HepG2 (cell line): Measurements from ENCODE around the gene SMARCA5. TPM values are rescaled to one million over a fixed set of nuclear protein-coding genes. Genes with fewer than 3 reads are reported as not detected.

Source experiments
- CC2D1A ChIP-seq: sonication (generic); formaldehyde crosslinking; IDR thresholded peaks from 2 replicates; pipeline ENCODE4 v1.8.1; 2023; ENCODE audit warnings: mild to moderate bottlenecking, missing genetic modification reagents
- ELF4 ChIP-seq: sonication (generic); formaldehyde crosslinking; IDR thresholded peaks from 2 replicates; pipeline ENCODE4 v1.5.0; 2020; ENCODE audit warnings: missing genetic modification reagents, mild to moderate bottlenecking, moderate library complexity, borderline replicate concordance
- HNF4A ChIP-seq: sonication (generic); formaldehyde crosslinking; IDR thresholded peaks from 2 replicates; pipeline ENCODE4 v1.4.0; 2020; ENCODE audit warnings: missing genetic modification reagents
- JARID2 ChIP-seq: sonication (generic); formaldehyde crosslinking; IDR thresholded peaks from 2 replicates; pipeline ENCODE4 v1.8.1; 2023; ENCODE audit warnings: missing genetic modification reagents, inconsistent platforms; ENCODE audit not compliant: insufficient replicate concordance
- MAFG ChIP-seq: sonication (generic); formaldehyde crosslinking; IDR thresholded peaks from 2 replicates; pipeline ENCODE4 v1.5.1; 2020; ENCODE audit warnings: mild to moderate bottlenecking, missing genetic modification reagents
- MEF2D ChIP-seq: sonication (generic); formaldehyde crosslinking; IDR thresholded peaks from 2 replicates; pipeline ENCODE4 v1.5.1; 2020; ENCODE audit warnings: mild to moderate bottlenecking, missing genetic modification reagents
- MYPOP ChIP-seq: sonication (generic); formaldehyde crosslinking; IDR thresholded peaks from 2 replicates; pipeline ENCODE4 v1.8.1; 2023; ENCODE audit warnings: mild to moderate bottlenecking, moderate library complexity, missing genetic modification reagents
- NAIF1 ChIP-seq: sonication (generic); formaldehyde crosslinking; IDR thresholded peaks from 2 replicates; pipeline ENCODE4 v1.5.0; 2020; ENCODE audit warnings: mild to moderate bottlenecking, missing genetic modification reagents, borderline replicate concordance
- PHF5A ChIP-seq: IDR thresholded peaks from one replicate; pipeline ENCODE4 v1.6.1; 2018; ENCODE audit warnings: low read depth, missing genetic modification reagents; ENCODE audit not compliant: unreplicated experiment
- POLR2A ChIP-seq, 2 experiments: IDR thresholded peaks; 2 replicates each; pipeline ENCODE4 v1.6.1; 2011; ENCODE audit warnings: low read depth in 2 of 2, low read length in 2 of 2, mild to moderate bottlenecking in 1 of 2, moderate library complexity in 1 of 2; ENCODE audit not compliant: insufficient read depth in 1 of 2
- RARG ChIP-seq: sonication (generic); formaldehyde crosslinking; IDR thresholded peaks from 2 replicates; pipeline ENCODE4 v1.4.0; 2020; ENCODE audit warnings: low read depth, mild to moderate bottlenecking, missing genetic modification reagents
- TRIM22 ChIP-seq: fragments of 450-650 bp; IDR thresholded peaks from 2 replicates; pipeline ENCODE4 v1.6.1; 2017
- XBP1 ChIP-seq: sonication (generic); formaldehyde crosslinking; IDR thresholded peaks from 2 replicates; pipeline ENCODE4 v1.5.0; 2020; ENCODE audit warnings: missing genetic modification reagents
- ZFY ChIP-seq: sonication (generic); formaldehyde crosslinking; IDR thresholded peaks from 2 replicates; pipeline ENCODE4 v1.4.0; 2020; ENCODE audit warnings: missing genetic modification reagents
- ZNF263 ChIP-seq: sonication (generic); formaldehyde crosslinking; IDR thresholded peaks from 2 replicates; pipeline ENCODE4 v1.4.0; 2020; ENCODE audit warnings: missing genetic modification reagents
- ZNF282 ChIP-seq: fragments of 450-650 bp; IDR thresholded peaks from 2 replicates; pipeline ENCODE4 v1.6.1; 2018; ENCODE audit not compliant: partially characterized antibody
- ZNF44 ChIP-seq: sonication (generic); formaldehyde crosslinking; IDR thresholded peaks from 2 replicates; pipeline ENCODE4 v1.5.1; 2020; ENCODE audit warnings: mild to moderate bottlenecking, missing genetic modification reagents
- ZNF572 ChIP-seq: sonication (generic); formaldehyde crosslinking; IDR thresholded peaks from 2 replicates; pipeline ENCODE4 v1.5.1; 2020; ENCODE audit warnings: mild to moderate bottlenecking, missing genetic modification reagents
- ZNF782 ChIP-seq: sonication (generic); formaldehyde crosslinking; IDR thresholded peaks from 2 replicates; pipeline ENCODE4 v1.4.0; 2020; ENCODE audit warnings: missing genetic modification reagents, mild to moderate bottlenecking, borderline replicate concordance
- ZNF83 ChIP-seq: sonication (generic); formaldehyde crosslinking; IDR thresholded peaks from 2 replicates; pipeline ENCODE4 v1.4.0; 2020; ENCODE audit warnings: missing genetic modification reagents, mild to moderate bottlenecking, borderline replicate concordance
- ZZZ3 ChIP-seq: sonication (generic); formaldehyde crosslinking; IDR thresholded peaks from 2 replicates; pipeline ENCODE4 v1.4.0; 2020; ENCODE audit warnings: missing genetic modification reagents, mild to moderate bottlenecking, borderline replicate concordance
- polyA plus RNA-seq, 8 experiments: library from polyadenylated mRNA; depleted of rRNA in 3 of 8; stranded (reverse) in 7 of 8; unstranded in 1 of 8; fragments of >200 nt; fragmentation: Illumina TruSeq in 4 of 8; extraction: Trizol in 4 of 8; gene quantifications; 2 replicates each; pipeline versions ENCODE4 v1.2.1 to v1.2.3, GENCODE V29; 2011 to 2016; ENCODE audit warnings: low read depth in 4 of 8, missing spikeins in 1 of 8, mixed read lengths in 1 of 8; ENCODE audit not compliant: insufficient read depth in 1 of 8
- total RNA-seq, 5 experiments: library from RNA; depleted of rRNA; stranded (reverse); fragments of >200 nt; fragmentation: Illumina TruSeq; extraction: Trizol; gene quantifications; 2 replicates each; pipeline ENCODE4 v1.2.3, GENCODE V29; 2016; ENCODE audit warnings: low read depth in 1 of 5
- TF ChIP-seq, protein P1 (sequence below): sonication (generic); formaldehyde crosslinking; IDR thresholded peaks from 2 replicates; pipeline ENCODE4 v1.5.0; 2020; ENCODE audit warnings: missing genetic modification reagents, mild to moderate bottlenecking, borderline replicate concordance
- TF ChIP-seq, protein P2 (sequence below): IDR thresholded peaks from 2 replicates; pipeline ENCODE4 v1.6.1; 2016; ENCODE audit warnings: control low read depth

SMARCA5 gene
- total and polyA plus RNA-seq, 2 of the 13 experiments (the other 11 are each of a cell fraction or from before 2014, with no cell fraction given) = 7.0 to 37.5 TPM

DNA sequence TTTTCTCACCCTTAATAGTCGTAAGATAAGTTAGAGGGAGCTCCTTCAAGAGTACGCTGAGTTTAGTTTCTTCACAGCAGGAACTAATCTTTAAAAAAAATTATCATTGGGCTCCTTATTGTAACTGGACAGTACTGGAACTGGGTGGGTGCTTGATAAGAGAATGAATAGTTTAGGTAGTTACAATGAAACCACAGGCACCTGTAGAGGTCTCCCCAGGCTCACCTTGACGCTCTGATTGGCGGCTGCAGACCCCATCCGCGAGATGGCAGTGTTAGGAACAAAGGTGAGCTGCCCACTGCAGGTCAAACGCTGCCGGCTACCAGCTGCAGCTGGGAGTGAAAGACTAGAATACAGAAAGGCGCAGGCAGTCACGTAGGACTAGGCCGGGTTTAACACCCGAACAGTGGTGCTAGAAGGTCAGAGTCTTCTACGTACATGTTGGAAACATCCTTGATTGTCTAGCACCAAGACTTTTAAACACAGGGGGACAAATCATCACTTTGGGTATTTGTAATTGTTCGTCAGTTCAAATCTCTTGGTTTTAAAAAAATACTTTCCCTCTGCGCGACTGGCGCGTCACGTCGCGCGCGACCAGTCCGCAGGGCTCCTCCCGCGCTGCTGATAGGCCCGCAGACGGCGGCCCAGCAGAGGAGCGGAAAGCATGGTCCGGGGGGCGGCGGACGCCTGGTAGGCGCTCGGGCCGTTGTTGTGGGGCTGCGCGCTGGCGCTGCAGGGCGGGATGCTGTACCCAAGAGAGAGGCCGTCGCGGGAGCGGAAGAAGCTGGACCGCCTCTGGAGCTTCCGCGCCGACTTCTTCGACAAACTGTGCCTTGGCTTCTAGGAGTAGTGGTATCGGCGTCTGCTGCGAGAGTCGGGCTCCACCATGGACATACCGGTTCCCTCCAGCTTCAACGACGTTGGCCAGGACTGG, 45.6 kb downstream of the SMARCA5 start (continued):
- TF ChIP-seq ZNF572 = peak; percentile 67; the same call in 1 of the 2 replicates
- TF ChIP-seq ZNF44 (CRISPR knock-in tag) = peak; percentile 81; the same call in 1 of the 2 replicates
- TF ChIP-seq ZZZ3 (CRISPR knock-in tag) = no peak
- no peak for TF ChIP-seq ZNF782 (CRISPR knock-in tag)
- peak; percentile 79 for TF ChIP-seq ZFY (CRISPR knock-in tag)
- 0 out of 2 replicates have a peak, but pooled peaks have one; percentile 12 for TF ChIP-seq MEF2D
- TF ChIP-seq JARID2 (CRISPR knock-in tag) = no peak
- TF ChIP-seq ZNF83 = no peak
- TF ChIP-seq HNF4A (CRISPR knock-in tag) = 0 out of 2 replicates have a peak, but pooled peaks have one; percentile 11
- TF ChIP-seq MAFG (CRISPR knock-in tag) = no peak
- no peak for TF ChIP-seq CC2D1A (CRISPR knock-in tag)
- no peak for TF ChIP-seq TRIM22
- peak; percentile 23 to 64; a peak in 2 of 4 replicates for TF ChIP-seq POLR2A (IDR thresholded peaks at IDR 0.05; ENCODE audit: insufficient read depth in 1 of 2, low read depth in 2 of 2, low read length in 2 of 2)
- no peak for TF ChIP-seq XBP1 (CRISPR knock-in tag)
- TF ChIP-seq MYPOP (CRISPR knock-in tag) = 0 out of 2 replicates have a peak, but pooled peaks have one; percentile 74
- peak; percentile 29; the same call in 1 of the 2 replicates for TF ChIP-seq ZNF263 (CRISPR knock-in tag)
- TF ChIP-seq, protein P1, sequence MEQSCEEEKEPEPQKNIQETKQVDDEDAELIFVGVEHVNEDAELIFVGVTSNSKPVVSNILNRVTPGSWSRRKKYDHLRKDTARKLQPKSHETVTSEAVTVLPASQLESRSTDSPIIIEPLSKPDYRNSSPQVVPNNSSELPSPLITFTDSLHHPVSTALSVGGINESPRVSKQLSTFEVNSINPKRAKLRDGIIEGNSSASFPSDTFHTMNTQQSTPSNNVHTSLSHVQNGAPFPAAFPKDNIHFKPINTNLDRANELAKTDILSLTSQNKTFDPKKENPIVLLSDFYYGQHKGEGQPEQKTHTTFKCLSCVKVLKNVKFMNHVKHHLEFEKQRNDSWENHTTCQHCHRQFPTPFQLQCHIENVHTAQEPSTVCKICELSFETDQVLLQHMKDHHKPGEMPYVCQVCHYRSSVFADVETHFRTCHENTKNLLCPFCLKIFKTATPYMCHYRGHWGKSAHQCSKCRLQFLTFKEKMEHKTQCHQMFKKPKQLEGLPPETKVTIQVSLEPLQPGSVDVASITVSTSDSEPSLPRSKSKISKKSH (CRISPR knock-in tag) = no peak
- peak; percentile 55; the same call in 1 of the 2 replicates for TF ChIP-seq NAIF1 (CRISPR knock-in tag)
- no peak for TF ChIP-seq ELF4
- TF ChIP-seq ZNF282 = no peak
- no peak for TF ChIP-seq RARG (CRISPR knock-in tag)
- TF ChIP-seq, protein P2, sequence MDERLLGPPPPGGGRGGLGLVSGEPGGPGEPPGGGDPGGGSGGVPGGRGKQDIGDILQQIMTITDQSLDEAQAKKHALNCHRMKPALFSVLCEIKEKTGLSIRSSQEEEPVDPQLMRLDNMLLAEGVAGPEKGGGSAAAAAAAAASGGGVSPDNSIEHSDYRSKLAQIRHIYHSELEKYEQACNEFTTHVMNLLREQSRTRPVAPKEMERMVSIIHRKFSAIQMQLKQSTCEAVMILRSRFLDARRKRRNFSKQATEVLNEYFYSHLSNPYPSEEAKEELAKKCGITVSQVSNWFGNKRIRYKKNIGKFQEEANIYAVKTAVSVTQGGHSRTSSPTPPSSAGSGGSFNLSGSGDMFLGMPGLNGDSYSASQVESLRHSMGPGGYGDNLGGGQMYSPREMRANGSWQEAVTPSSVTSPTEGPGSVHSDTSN (CRISPR knock-in tag) = peak; percentile 29; the same call in 1 of the 2 replicates
- peak; percentile 46 for TF ChIP-seq PHF5A
